Stimulated activated CD4-positive, alpha-beta T cell treated with anti-CD3 and anti-CD28 coated beads, TNF-alpha, amount 100 ng/mL, for 24 hours (primary cell): Measurements from ENCODE around the gene MCOLN2.
A peak's percentile ranks its signal among the peaks of the same experiment; 100 is the strongest.
"Not testable (repeated sequence)": the region's sequence is repeated elsewhere in the genome, so short reads cannot be mapped to it uniquely, and the experiment has no call there.

Experiments used
- DNase-seq, 3 experiments: peaks; one replicate each; pipeline ENCODE4 v3.0.0-alpha.2; 2020; ENCODE audit warnings: low read depth in 3 of 3

Gene MCOLN2

DNA sequence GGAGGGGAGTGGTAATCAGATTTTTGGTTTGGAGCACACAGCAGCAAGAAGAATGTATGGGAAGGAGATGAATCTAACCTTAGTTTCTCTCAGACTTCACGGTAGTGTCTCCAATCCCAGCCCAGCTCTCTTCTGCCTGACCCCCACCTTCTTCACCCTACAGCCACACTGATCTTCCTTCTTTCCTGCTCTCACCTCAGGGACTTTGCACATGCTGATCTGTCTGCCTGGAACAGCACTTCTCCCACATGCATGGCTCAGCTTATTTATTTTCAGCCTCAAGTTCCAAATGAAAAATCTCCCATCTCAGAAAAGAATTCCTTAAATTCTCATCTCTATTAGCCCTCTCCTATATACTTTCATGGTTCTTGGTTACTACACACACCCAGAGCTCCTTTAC lies 55.1 kb downstream of the MCOLN2 start:
- DNase-seq: no peak

GRCh38 chr1:84940481-84940880 lies 56.4 kb downstream of the MCOLN2 start:
- DNase-seq: no peak

- DNase-seq: no peak
Observed at GRCh38 chr1:84939761-84940160, 57.2 kb downstream of the MCOLN2 start.

DNA sequence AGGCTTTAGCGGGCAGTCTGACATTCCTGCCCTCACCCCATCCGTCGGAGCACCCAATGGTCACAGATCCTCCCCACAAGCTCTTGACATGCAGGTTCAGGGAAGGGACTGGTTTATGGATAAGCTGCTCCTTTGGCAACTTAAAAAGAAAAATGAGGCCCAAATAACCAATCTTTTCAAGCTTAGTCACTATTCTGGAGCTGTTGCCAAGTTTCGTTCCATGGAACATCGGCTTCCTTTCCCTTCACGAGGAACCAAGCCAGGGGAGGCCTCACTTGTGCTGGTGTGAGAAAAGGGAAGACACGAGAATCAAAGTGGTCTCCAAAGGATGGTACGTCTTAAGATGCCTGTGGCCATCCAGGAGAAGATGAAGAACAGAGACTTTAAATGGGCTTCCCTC lies 57.8 kb downstream of the MCOLN2 start:
- DNase-seq: no peak

DNA sequence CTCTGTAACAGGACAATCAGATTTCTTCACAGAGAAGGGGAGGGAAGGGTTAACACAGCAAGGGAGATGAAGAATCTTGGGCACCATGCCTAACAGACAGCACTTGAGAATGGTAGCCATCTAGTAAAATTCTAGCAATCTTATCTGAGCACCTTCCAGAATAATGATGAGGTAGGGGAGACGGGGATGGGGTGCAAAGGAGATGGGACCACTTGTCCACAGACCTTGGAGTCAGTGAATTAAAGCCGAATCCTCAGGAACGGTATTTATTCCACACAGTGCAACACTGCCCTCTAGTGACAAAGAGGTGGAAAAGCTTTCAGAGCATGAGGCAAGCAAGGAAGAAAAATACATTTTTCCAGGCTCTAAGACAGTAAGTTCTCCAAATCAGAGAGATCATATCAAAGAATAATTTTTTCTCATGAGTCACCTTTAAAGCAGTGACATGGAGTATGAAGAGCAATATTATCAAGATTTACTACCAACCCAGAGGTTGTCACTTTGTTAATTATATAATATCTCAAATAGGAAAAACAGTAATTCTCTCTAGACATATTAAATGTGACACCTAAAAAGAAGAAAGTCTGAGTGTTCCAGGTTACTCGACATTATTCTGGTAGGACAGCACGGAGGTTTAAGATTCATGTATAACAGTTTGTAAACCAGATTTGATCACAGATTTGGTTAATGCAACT lies 60.6 kb downstream of the MCOLN2 start:
- DNase-seq: peak in 1 of 3 experiments; percentile 4

- no peak for DNase-seq
Observed at GRCh38 chr1:84933011-84933611, 63.8 kb downstream of the MCOLN2 start.

DNA sequence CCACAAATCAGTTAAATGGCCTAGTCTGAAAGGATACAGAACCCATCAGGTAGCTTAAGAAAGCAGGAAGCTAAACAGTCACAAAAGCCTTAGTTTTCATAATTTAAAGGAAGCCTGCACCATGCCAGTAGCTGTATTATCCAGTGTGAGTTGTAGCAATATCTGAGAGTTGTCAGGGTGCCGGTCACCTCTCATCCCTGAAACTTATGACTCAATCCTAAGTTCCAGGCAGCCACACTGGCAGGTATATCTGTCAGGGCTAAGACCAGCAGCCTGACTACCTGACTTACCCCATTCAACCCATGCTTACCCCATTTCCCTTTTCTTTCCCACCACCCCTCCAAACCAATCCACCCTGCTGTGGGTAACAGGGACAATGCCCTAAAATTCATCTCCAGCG lies 66.1 kb downstream of the MCOLN2 start:
- no peak for DNase-seq

DNA sequence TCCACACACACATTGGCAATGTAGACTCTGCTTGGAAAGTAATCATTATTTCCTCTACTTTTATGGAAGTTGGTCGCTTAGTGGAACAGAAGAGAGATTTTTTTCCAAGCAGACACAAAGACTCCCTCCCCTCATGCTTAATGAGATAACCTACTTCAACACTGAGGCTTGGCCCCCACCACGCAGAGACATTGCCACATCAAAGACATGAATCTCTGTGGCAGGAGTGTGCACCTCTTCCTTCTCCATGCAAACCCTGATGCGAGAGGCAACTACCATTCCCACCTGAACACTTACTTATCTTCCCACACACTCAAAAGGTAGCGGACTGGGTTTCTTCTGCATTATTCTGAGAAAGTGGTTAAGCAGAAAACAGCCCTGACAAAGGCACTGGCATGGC lies 66.6 kb downstream of the MCOLN2 start:
- no peak for DNase-seq

- DNase-seq: no peak
Observed at GRCh38 chr1:84929581-84929980, 67.3 kb downstream of the MCOLN2 start.

- DNase-seq: no peak
Observed at GRCh38 chr1:84928979-84929378, 67.9 kb downstream of the MCOLN2 start.

GRCh38 chr1:84923317-84923716 lies 73.6 kb downstream of the MCOLN2 start:
- DNase-seq: no peak

GRCh38 chr1:84920159-84920558 lies 76.8 kb downstream of the MCOLN2 start:
- no peak for DNase-seq

GRCh38 chr1:84919461-84919970 lies 77.4 kb downstream of the MCOLN2 start:
- DNase-seq: no peak

DNA sequence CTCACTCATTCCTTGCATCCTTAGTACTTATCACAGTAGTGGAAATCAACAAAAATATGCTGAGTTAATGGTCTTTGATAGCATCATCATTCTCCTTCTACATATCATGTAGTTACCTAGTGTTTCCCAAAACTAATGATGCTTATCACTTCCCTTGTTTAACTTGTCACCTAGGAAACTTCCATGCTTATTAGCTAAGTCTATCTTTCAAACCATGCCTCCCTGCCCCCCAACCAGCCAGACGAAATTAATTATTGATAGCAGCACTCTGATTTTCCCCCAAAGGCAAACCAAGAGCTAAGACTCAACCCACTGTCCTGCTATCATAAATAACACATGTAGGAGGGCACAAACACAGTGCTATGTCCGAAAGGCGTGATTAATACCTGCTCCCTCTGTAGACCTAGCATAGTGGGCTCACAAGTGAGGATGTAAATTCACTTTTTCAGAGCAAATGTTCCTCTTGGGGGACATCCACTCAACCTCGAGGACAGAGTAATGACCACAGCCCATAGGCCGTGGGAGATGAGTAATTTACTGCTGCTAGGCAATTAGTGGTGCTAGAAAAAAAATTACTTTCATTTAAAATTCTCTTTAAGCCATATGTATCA lies 78.1 kb downstream of the MCOLN2 start:
- no peak for DNase-seq

DNA sequence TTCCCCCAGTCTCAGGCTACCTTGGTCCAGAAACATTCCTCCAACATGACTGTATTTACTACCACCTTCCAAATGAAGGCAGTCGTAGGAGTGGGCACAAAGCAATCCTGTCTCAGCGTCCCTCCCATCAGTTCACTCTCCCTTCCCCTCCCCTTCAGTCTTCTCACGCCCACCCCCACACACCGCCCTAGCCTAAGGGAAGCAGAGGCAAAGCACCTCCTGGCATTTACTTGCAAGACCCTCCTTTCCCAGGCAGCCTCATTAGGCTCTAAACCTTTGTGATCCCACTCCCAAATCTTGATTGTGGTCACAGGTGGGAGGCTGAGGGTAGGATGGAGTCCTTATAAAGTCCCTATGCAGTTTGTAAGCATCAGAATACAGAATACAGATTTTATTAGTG lies 80.0 kb downstream of the MCOLN2 start:
- DNase-seq: no peak

DNA sequence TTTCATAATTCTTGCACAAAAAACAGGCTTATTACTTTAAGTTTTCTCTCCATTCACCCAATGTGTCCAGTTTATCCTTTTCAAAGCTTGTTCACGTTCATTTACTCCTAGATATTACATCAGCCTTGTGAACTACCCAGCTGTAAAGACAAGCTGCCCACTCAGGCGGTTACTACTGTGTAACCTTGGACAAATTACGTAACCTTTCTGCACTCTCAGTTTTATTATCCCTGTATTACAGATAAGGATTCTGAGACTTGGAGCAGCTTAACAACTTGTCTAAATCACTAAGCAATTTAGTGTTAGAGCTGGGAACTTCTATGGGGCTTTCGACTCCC lies 83.4 kb downstream of the MCOLN2 start:
- no peak for DNase-seq

- DNase-seq: no peak
Observed at GRCh38 chr1:84912726-84913554, 84.0 kb downstream of the MCOLN2 start.

DNA sequence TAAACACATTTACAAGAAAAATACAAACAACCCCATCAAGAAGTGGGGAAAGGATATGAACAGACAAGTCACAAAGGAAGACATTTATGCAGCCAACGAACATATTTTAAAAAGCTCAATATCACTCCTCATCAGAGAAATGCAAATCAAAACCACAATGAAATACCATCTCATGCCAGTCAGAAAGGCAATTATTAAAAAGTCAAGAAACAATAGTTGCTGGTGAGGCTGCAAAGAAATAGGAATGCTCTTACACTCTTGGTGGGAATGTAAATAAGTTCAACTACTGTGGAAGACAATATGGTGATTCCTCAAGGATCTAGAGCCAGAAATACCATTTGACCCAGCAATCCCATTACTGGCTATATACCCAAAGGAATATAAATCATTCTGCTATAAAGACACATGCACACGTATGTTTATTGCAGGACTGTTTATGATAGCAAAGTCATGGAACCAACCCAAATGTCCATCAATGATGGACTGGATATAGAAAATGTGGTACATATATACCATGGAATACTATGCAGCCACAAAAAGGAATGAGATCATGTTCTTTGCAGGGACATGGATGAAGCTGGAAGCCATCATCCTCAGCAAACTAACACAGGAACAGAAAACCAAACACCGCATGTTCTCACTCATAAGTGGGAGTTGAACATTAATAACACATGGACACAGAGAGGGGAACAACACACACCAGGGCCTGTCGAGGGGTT lies 88.0 kb downstream of the MCOLN2 start:
- not testable (repeated sequence) for DNase-seq

- DNase-seq: no peak
Observed at GRCh38 chr1:84907095-84907827, 89.7 kb downstream of the MCOLN2 start.

DNA sequence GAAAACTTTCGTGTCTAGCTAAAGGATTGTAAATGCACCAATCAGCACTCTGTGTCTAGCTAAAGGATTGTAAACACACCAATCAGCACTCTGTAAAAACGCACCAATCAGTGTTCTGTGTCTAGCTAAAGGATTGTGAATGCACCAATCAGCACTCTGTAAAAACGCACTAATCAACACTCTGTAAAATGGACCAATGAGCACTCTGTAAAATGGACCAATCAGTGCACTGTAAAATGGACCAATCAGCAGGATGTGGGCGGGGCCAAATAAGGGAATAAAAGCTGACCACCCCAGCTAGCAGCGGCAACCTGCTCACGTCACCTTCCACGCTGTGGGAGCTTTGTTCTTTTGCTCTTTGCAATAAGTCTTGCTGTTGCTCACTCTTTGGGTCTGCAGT lies 94.2 kb downstream of the MCOLN2 start:
- DNase-seq: not testable (repeated sequence)

DNA sequence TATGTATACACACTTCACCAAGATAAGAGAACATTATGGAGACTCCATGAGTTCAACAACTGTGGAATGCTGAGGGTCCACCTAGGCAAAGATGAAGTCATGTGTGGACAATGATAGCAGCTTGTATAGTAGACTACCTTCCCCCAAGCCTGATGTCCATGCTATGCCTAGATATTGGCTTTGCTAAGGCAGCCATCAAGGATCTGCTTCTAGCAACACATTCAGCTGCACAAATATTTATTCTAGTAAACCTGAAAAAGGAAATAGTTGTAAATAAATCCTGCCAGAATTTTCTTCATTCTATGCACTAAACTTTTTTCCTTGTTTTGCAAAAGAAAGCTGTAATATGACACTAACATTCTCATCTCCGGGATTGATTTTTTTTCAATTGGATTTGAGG lies 96.9 kb downstream of the MCOLN2 start:
- no peak for DNase-seq
